Coronary artery (tissue), 2 donors: ENCODE results near the gene RHOU.

Experiments
- DNase-seq: peaks from one replicate; pipeline ENCODE4 v3.0.0-alpha.2; 2017; ENCODE audit warnings: low spot score
- H3K27ac ChIP-seq, 2 donors: fragments of 200-600 bp; sonication (generic); one replicate each; pipeline ENCODE4 v1.5.1; 2016 to 2019
- H3K4me3 ChIP-seq: fragments of 200-600 bp; sonication (generic); 2 replicates; pipeline ENCODE4 v1.5.1; 2016; ENCODE audit warnings: mild to moderate bottlenecking, moderate library complexity
- CTCF ChIP-seq: fragments of 200-600 bp; sonication (generic); IDR thresholded peaks from one replicate; pipeline ENCODE4 v1.5.1; 2019; ENCODE audit warnings: antibody characterized with exemption

The RHOU gene

GRCh38 chr1:228794173-228794572 is 58.9 kb downstream of the RHOU start:
- no peak overlapping the region for H3K27ac ChIP-seq
- TF ChIP-seq CTCF = no peak
- no peak overlapping the region for H3K4me3 ChIP-seq
- DNase-seq = no peak

- Histone ChIP-seq H3K4me3 (no peak overlapping the region), H3K27ac (no peak overlapping the region)
- no peak for DNase-seq
- no peak for TF ChIP-seq CTCF
Measured at GRCh38 chr1:228794810-228795209, 59.5 kb downstream of the RHOU start.

GRCh38 chr1:228795596-228795995 is 60.3 kb downstream of the RHOU start:
- TF ChIP-seq CTCF = no peak
- Histone ChIP-seq H3K4me3 (no peak overlapping the region), H3K27ac (no peak overlapping the region)
- no peak for DNase-seq
